SK-N-SH treated with all-trans-retinoic acid at 6 μM for 48 hours (cell line): ENCODE data around the gene IMP4.

Source experiments
- ARNTL ChIP-seq: fragments of 450-650 bp; formaldehyde crosslinking; IDR thresholded peaks from 2 replicates; pipeline ENCODE4 v1.5.0; 2020; ENCODE audit warnings: low read depth, mild to moderate bottlenecking, moderate library complexity, borderline replicate concordance
- CREB5 ChIP-seq: fragments of 250-450 bp; sonication (Bioruptor Pico); IDR thresholded peaks from 2 replicates; pipeline ENCODE4 v1.5.1; 2020; ENCODE audit warnings: low read depth, mild to moderate bottlenecking, moderate library complexity
- GLIS3 ChIP-seq: fragments of 250-450 bp; sonication (Bioruptor Pico); IDR thresholded peaks from 2 replicates; pipeline ENCODE4 v1.5.0; 2020; ENCODE audit warnings: mild to moderate bottlenecking, moderate library complexity
- ISL1 ChIP-seq: fragments of 250-450 bp; sonication (Bioruptor Pico); IDR thresholded peaks from 2 replicates; pipeline ENCODE4 v2.1.2; 2022; ENCODE audit warnings: mild to moderate bottlenecking, moderate library complexity
- OSR1 ChIP-seq: fragments of 250-450 bp; sonication (Bioruptor Pico); IDR thresholded peaks from 2 replicates; pipeline ENCODE4 v1.8.0; 2022; ENCODE audit warnings: moderate library complexity, mild to moderate bottlenecking, inconsistent platforms
- PATZ1 ChIP-seq: fragments of 250-450 bp; sonication (Bioruptor Pico); IDR thresholded peaks from 2 replicates; pipeline ENCODE4 v1.8.0; 2020; ENCODE audit warnings: mild to moderate bottlenecking, moderate library complexity, borderline replicate concordance
- RARB ChIP-seq: fragments of 250-450 bp; sonication (Bioruptor Pico); IDR thresholded peaks from 2 replicates; pipeline ENCODE4 v1.8.0; 2021; ENCODE audit warnings: mild to moderate bottlenecking, moderate library complexity
- SNAI2 ChIP-seq: fragments of 250-450 bp; sonication (Bioruptor Pico); IDR thresholded peaks from 2 replicates; pipeline ENCODE4 v1.5.0; 2020; ENCODE audit warnings: mild to moderate bottlenecking, moderate library complexity
- TCF4 ChIP-seq: fragments of 250-450 bp; sonication (Bioruptor Pico); IDR thresholded peaks from 2 replicates; pipeline ENCODE4 v1.8.0; 2021; ENCODE audit warnings: mild to moderate bottlenecking, moderate library complexity, borderline replicate concordance
- TOX ChIP-seq: fragments of 250-450 bp; sonication (Bioruptor Pico); IDR thresholded peaks from 2 replicates; pipeline ENCODE4 v1.8.0; 2021; ENCODE audit warnings: mild to moderate bottlenecking, moderate library complexity, borderline replicate concordance
- ZFP3 ChIP-seq: fragments of 250-450 bp; sonication (Bioruptor Pico); IDR thresholded peaks from 2 replicates; pipeline ENCODE4 v1.5.0; 2020; ENCODE audit warnings: mild to moderate bottlenecking, moderate library complexity
- ZFP30 ChIP-seq: fragments of 450-650 bp; formaldehyde crosslinking; IDR thresholded peaks from 2 replicates; pipeline ENCODE4 v1.5.0; 2022; ENCODE audit warnings: mild to moderate bottlenecking, moderate library complexity
- ZNF70 ChIP-seq: fragments of 450-650 bp; formaldehyde crosslinking; IDR thresholded peaks from 2 replicates; pipeline ENCODE4 v1.5.0; 2020; ENCODE audit warnings: mild to moderate bottlenecking, moderate library complexity

- TF ChIP-seq PATZ1 (CRISPR knock-in tag) (no peak), ARNTL (no peak), ZFP3 (CRISPR knock-in tag) (no peak), TCF4 (CRISPR knock-in tag) (no peak), SNAI2 (CRISPR knock-in tag) (no peak), ISL1 (CRISPR knock-in tag) (no peak), TOX (CRISPR knock-in tag) (no peak), OSR1 (CRISPR knock-in tag) (no peak), RARB (no peak), CREB5 (CRISPR knock-in tag) (no peak), ZFP30 (CRISPR knock-in tag) (no peak), GLIS3 (no peak), ZNF70 (CRISPR knock-in tag) (no peak)
Observed at GRCh38 chr2:130346041-130346740, 3.5 kb downstream of the IMP4 start.
